PC-9 (cell line): ENCODE data around the gene NDUFS8. TPM values are rescaled to one million over a fixed set of nuclear protein-coding genes. Genes with fewer than 3 reads are reported as not detected.

Source experiments
- BruUV-seq: library from RNA; stranded (reverse); fragments of 400-500 nt; replicated peaks from 2 replicates; lab custom pipeline; 2021; lab: Mats Ljungman, UMichigan
- CTCF ChIA-PET: fragments of 300-600 bp; sonication (Branson Sonifier 250); formaldehyde crosslinking; loops from one replicate; lab custom pipeline; 2022; ENCODE audit warnings: antibody characterized with exemption; lab: Charles Lee
- POLR2A ChIA-PET: fragments of 300-600 bp; sonication (Branson Sonifier 250); formaldehyde crosslinking; loops from one replicate; lab custom pipeline; 2022; ENCODE audit warnings: antibody characterized with exemption; ENCODE audit not compliant: unreplicated experiment; lab: Charles Lee
- DNase-seq, 2 experiments: peaks; one replicate each; pipeline versions ENCODE4 v3.0.0 to v3.0.0-alpha.2; 2015 to 2022; ENCODE audit warnings: mixed read lengths in 1 of 2
- H2AFZ ChIP-seq: fragments of 200-600 bp; sonication (generic); 2 replicates; pipeline ENCODE4 v1.8.1; 2017; ENCODE audit warnings: antibody characterized with exemption
- H3F3A ChIP-seq: fragments of 200-600 bp; sonication (generic); 2 replicates; pipeline ENCODE4 v1.8.1; 2017; ENCODE audit warnings: antibody characterized with exemption, mild to moderate bottlenecking, low read depth; ENCODE audit not compliant: insufficient read depth
- H3K27ac ChIP-seq: fragments of 200-600 bp; sonication (generic); 2 replicates; pipeline ENCODE4 v1.6.1; 2016; ENCODE audit warnings: mixed run types
- H3K27me3 ChIP-seq: fragments of 200-600 bp; sonication (generic); 2 replicates; pipeline ENCODE4 v1.6.1; 2016; ENCODE audit warnings: low read depth, mixed run types; ENCODE audit not compliant: insufficient read depth
- H3K36me3 ChIP-seq: fragments of 200-600 bp; sonication (generic); 2 replicates; pipeline ENCODE4 v1.6.1; 2016; ENCODE audit warnings: low read depth, mixed run types
- H3K4me1 ChIP-seq: fragments of 200-600 bp; sonication (generic); replicated peaks from 2 replicates; pipeline ENCODE4 v1.6.1; 2016; ENCODE audit warnings: mixed run types; ENCODE audit not compliant: insufficient read depth
- H3K4me2 ChIP-seq: fragments of 200-600 bp; sonication (generic); 2 replicates; pipeline ENCODE4 v1.6.1; 2017; ENCODE audit warnings: mixed run types
- H3K4me3 ChIP-seq: fragments of 200-600 bp; sonication (generic); 2 replicates; pipeline ENCODE4 v1.6.1; 2016; ENCODE audit warnings: mixed run types
- H3K79me2 ChIP-seq: fragments of 200-600 bp; sonication (generic); 2 replicates; pipeline ENCODE4 v1.6.1; 2017; ENCODE audit warnings: low read depth, mixed run types
- H3K9me2 ChIP-seq: fragments of 200-600 bp; sonication (generic); 2 replicates; pipeline ENCODE4 v1.8.1; 2017; ENCODE audit warnings: mild to moderate bottlenecking; ENCODE audit not compliant: insufficient read depth
- H3K9me3 ChIP-seq: fragments of 200-600 bp; sonication (generic); 2 replicates; pipeline ENCODE4 v1.8.1; 2016; ENCODE audit warnings: low read depth; ENCODE audit not compliant: insufficient read depth
- H4K20me1 ChIP-seq: fragments of 200-600 bp; sonication (generic); 2 replicates; pipeline ENCODE4 v1.8.1; 2017; ENCODE audit not compliant: insufficient read depth
- CTCF ChIP-seq: fragments of 200-600 bp; sonication (generic); conservative IDR thresholded peaks from 2 replicates; pipeline ENCODE4 v1.6.1; 2017; ENCODE audit warnings: mixed run types, antibody characterized with exemption, mild to moderate bottlenecking, moderate library complexity
- EZH2 ChIP-seq: fragments of 200-600 bp; sonication (generic); IDR thresholded peaks from 2 replicates; pipeline ENCODE4 v1.8.0; 2017; ENCODE audit warnings: antibody characterized with exemption, low read depth
- intact Hi-C: fragments of 100-400 bp; cut with micrococcal nuclease; formaldehyde crosslinking; loops from one replicate; pipeline ENCODE4 v1.10.0; 2022; ENCODE audit not compliant: unreplicated experiment
- total RNA-seq: library from RNA; stranded (reverse); gene quantifications from 2 replicates; pipeline ENCODE4 v1.2.3, GENCODE V29; 2021

The NDUFS8 gene
- total RNA-seq, 1 experiment from 2014 or later, result 275 TPM

- Histone ChIP-seq H3K79me2 (peaks cover 91% of the 10 kb centered on the region), H4K20me1 (peaks cover 87% of the 10 kb centered on the region), H3K4me1 (peaks cover 14% of the 10 kb centered on the region), H3K4me2 (no peak overlapping the region), H3K27me3 (no peaks in the 10 kb centered on the region), H3K9me3 (no peaks in the 10 kb centered on the region), H3F3A (peaks cover 70% of the 10 kb centered on the region), H3K9me2 (no peaks in the 10 kb centered on the region), H3K4me3 (no peak overlapping the region), H3K27ac (no peak overlapping the region), H3K36me3 (peaks cover 24% of the 10 kb centered on the region), H2AFZ (no peak overlapping the region)
- BruUV-seq, result no TSS peak
- CTCF ChIA-PET, result no interaction called here
- POLR2A ChIA-PET, result interaction anchor here (0.6 kb wide), 1 partner anchor 66 kb away, joined by 4 read pairs; no protein-coding TSS in a partner anchor
- TF ChIP-seq CTCF, result no peak
- DNase-seq, result no peak
- intact Hi-C loops, result no loop called here
These were observed 50.4 kb downstream of the NDUFS8 start for GRCh38 chr11:68080860-68081259.

- ChIA-PET CTCF (no interaction called here), POLR2A (no interaction called here)
- peaks cover 91% of the 10 kb centered on the region for H3K79me2 ChIP-seq
- H3K4me1 ChIP-seq, result peaks cover 14% of the 10 kb centered on the region
- BruUV-seq, result no TSS peak
- no peaks in the 10 kb centered on the region for H3K9me2 ChIP-seq
- peaks cover 75% of the 10 kb centered on the region for H3F3A ChIP-seq
- TF ChIP-seq CTCF, result no peak
- peaks cover 87% of the 10 kb centered on the region for H4K20me1 ChIP-seq
- H3K4me2 ChIP-seq, result no peak overlapping the region
- H3K4me3 ChIP-seq, result no peak overlapping the region
- H3K36me3 ChIP-seq, result peaks cover 24% of the 10 kb centered on the region
- no peak overlapping the region for H3K27ac ChIP-seq
- intact Hi-C loops, result no loop called here
- DNase-seq, result no peak
- H3K9me3 ChIP-seq, result no peaks in the 10 kb centered on the region
- no peaks in the 10 kb centered on the region for H3K27me3 ChIP-seq
- H2AFZ ChIP-seq, result no peak overlapping the region
These were observed 51.2 kb downstream of the NDUFS8 start for GRCh38 chr11:68081691-68082090.

- Histone ChIP-seq H3K4me1 (peaks cover 14% of the 10 kb centered on the region), H3K27ac (no peak overlapping the region), H3K4me2 (no peak overlapping the region), H3K27me3 (no peaks in the 10 kb centered on the region), H3K9me3 (no peaks in the 10 kb centered on the region), H3K9me2 (no peaks in the 10 kb centered on the region), H3F3A (peaks cover 74% of the 10 kb centered on the region), H3K79me2 (peaks cover 91% of the 10 kb centered on the region), H3K36me3 (peaks cover 24% of the 10 kb centered on the region), H4K20me1 (peaks cover 85% of the 10 kb centered on the region), H2AFZ (no peak overlapping the region), H3K4me3 (no peak overlapping the region)
- DNase-seq, result no peak
- intact Hi-C loops, result no loop called here
- CTCF ChIA-PET, result no interaction called here
- TF ChIP-seq EZH2 (no peak), CTCF (no peak)
- POLR2A ChIA-PET, result no interaction called here
- no TSS peak for BruUV-seq
These were observed 52.0 kb downstream of the NDUFS8 start for GRCh38 chr11:68082481-68082880.
